Panc1 (cell line): ENCODE data around the gene ZNF593OS. TPM values are rescaled to one million over a fixed set of nuclear protein-coding genes. Genes with fewer than 3 reads are reported as not detected.

Source experiments
- ATAC-seq: fragments of 200-7000 bp; cut with Tn5 transposase; 2 replicates; pipeline ENCODE4 v1.9.1; 2020; ENCODE audit warnings: mild to moderate bottlenecking, moderate library complexity
- BruUV-seq: library from RNA; stranded (reverse); fragments of 400-500 nt; replicated peaks from 2 replicates; lab custom pipeline; 2021; lab: Mats Ljungman, UMichigan
- CTCF ChIA-PET: fragments of 300-600 bp; sonication (Branson Sonifier 250); formaldehyde crosslinking; loops from one replicate; lab custom pipeline; 2022; ENCODE audit warnings: antibody characterized with exemption; lab: Charles Lee
- POLR2A ChIA-PET: fragments of 300-600 bp; sonication (Branson Sonifier 250); formaldehyde crosslinking; loops from one replicate; lab custom pipeline; 2022; ENCODE audit warnings: antibody characterized with exemption; lab: Charles Lee
- DNase-seq: peaks from one replicate; pipeline ENCODE4 v3.0.0-alpha.2; 2010; ENCODE audit warnings: low read depth, low spot score
- H3K27ac ChIP-seq: 2 replicates; pipeline ENCODE4 v1.5.1; 2011; ENCODE audit warnings: mild to moderate bottlenecking, low read length, inconsistent platforms
- H3K27me3 ChIP-seq: fragments of 200-500 bp; sonication (Bioruptor generic); 2 replicates; pipeline ENCODE4 v1.6.0; 2014; ENCODE audit warnings: low read length, inconsistent platforms; ENCODE audit not compliant: control insufficient read depth, insufficient read depth
- H3K36me3 ChIP-seq: fragments of 200-500 bp; sonication (Bioruptor generic); 2 replicates; pipeline ENCODE4 v1.5.1; 2014; ENCODE audit warnings: inconsistent platforms, mild to moderate bottlenecking, low read length, moderate library complexity; ENCODE audit not compliant: control insufficient read depth, insufficient read depth
- H3K4me1 ChIP-seq: 2 replicates; pipeline ENCODE4 v1.5.1; 2011; ENCODE audit warnings: inconsistent platforms, mild to moderate bottlenecking, low read length, moderate library complexity; ENCODE audit not compliant: control insufficient read depth, insufficient read depth
- H3K4me3 ChIP-seq, 2 experiments: 2 replicates each; pipeline ENCODE4 v1.5.1; 2011 to 2012; ENCODE audit warnings: low read depth in 2 of 2, low read length in 2 of 2, mild to moderate bottlenecking in 2 of 2, inconsistent platforms in 1 of 2, moderate library complexity in 1 of 2
- H3K9me3 ChIP-seq: fragments of 200-500 bp; sonication (Bioruptor generic); 2 replicates; pipeline ENCODE4 v1.5.1; 2014; ENCODE audit warnings: low read depth, mild to moderate bottlenecking, inconsistent platforms, low read length, moderate library complexity; ENCODE audit not compliant: control insufficient read depth, insufficient read depth
- CTCF ChIP-seq: fragments of 450-650 bp; IDR thresholded peaks from 2 replicates; pipeline ENCODE4 v1.5.1; 2017; ENCODE audit warnings: mild to moderate bottlenecking
- POLR2AphosphoS5 ChIP-seq: IDR thresholded peaks from 2 replicates; pipeline ENCODE4 v1.6.1; 2012; ENCODE audit warnings: mild to moderate bottlenecking, low read depth, low read length, moderate library complexity
- SIN3A ChIP-seq: IDR thresholded peaks from 2 replicates; pipeline ENCODE4 v1.6.1; 2012; ENCODE audit warnings: low read depth, mild to moderate bottlenecking, low read length, moderate library complexity, borderline replicate concordance; ENCODE audit not compliant: insufficient read depth
- TCF7L2 ChIP-seq: IDR thresholded peaks from 2 replicates; pipeline ENCODE4 v1.6.1; 2011; ENCODE audit warnings: mild to moderate bottlenecking, low read depth, low read length, inconsistent platforms
- in situ Hi-C: cut with HindIII; loops from 2 replicates; pipeline ENCODE4 v1.10.0; 2016; ENCODE audit warnings: low sequenced_read_pairs, low pct_unique_long_range_greater_than_20kb
- intact Hi-C: fragments of 100-400 bp; cut with micrococcal nuclease; formaldehyde crosslinking; loops from one replicate; pipeline ENCODE4 v1.10.0; 2022; ENCODE audit not compliant: unreplicated experiment
- total RNA-seq: library from RNA; stranded (reverse); gene quantifications from one replicate; pipeline ENCODE4 v1.2.1, GENCODE V29; 2021; ENCODE audit not compliant: unreplicated experiment
- TF ChIP-seq, protein P1 (sequence below), 2 experiments: IDR thresholded peaks; 2 replicates each; pipeline ENCODE4 v1.6.1; 2011 to 2012; ENCODE audit warnings: low read depth in 2 of 2, control low read depth in 1 of 2, low read length in 1 of 2, mild to moderate bottlenecking in 1 of 2, moderate library complexity in 1 of 2; ENCODE audit not compliant: insufficient read depth in 1 of 2

Gene ZNF593OS
- total RNA-seq, 1 experiment from 2014 or later: not detected

DNA sequence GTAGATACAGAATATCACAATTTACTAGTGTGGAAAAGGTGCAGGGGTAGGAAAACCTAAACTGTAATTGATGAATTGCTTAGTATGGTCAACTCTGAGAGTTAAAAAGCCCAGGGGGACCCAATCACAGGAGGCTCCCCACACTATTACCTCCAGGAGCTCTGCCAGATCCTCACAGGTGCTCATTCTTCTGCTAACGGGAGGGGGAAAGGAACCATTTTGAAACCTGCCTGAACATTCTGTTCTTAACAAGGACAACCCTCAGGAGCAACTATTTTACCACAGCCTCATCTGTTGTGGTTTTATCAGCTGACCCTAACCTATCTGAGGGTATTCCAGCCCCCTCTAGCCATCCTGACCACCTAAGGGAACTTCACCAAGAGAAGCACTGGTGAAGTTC is 40.9 kb downstream of the ZNF593OS start:
- no TSS peak for BruUV-seq
- H3K4me1 ChIP-seq: peaks cover 10% of the 10 kb centered on the region
- no peaks in the 10 kb centered on the region for H3K36me3 ChIP-seq
- H3K9me3 ChIP-seq: no peaks in the 10 kb centered on the region
- intact Hi-C loops: no loop called here
- no peak overlapping the region for H3K27ac ChIP-seq
- H3K4me3 ChIP-seq: no peak overlapping the region
- ChIA-PET POLR2A (interaction anchor here (0.6 to 1.2 kb wide), 2 partner anchors 17 to 45 kb away, joined by 7 to 10 read pairs; no protein-coding TSS in a partner anchor), CTCF (interaction anchor here (0.6 kb wide), 1 partner anchor 8 kb away, joined by 3 read pairs; no protein-coding TSS in a partner anchor)
- ATAC-seq (no peak), DNase-seq (no peak)
- in situ Hi-C loops: no loop called here
- H3K27me3 ChIP-seq: no peaks in the 10 kb centered on the region
- TF ChIP-seq TCF7L2 (no peak), CTCF (no peak), SIN3A (no peak), POLR2AphosphoS5 (no peak)
- TF ChIP-seq, protein P1, sequence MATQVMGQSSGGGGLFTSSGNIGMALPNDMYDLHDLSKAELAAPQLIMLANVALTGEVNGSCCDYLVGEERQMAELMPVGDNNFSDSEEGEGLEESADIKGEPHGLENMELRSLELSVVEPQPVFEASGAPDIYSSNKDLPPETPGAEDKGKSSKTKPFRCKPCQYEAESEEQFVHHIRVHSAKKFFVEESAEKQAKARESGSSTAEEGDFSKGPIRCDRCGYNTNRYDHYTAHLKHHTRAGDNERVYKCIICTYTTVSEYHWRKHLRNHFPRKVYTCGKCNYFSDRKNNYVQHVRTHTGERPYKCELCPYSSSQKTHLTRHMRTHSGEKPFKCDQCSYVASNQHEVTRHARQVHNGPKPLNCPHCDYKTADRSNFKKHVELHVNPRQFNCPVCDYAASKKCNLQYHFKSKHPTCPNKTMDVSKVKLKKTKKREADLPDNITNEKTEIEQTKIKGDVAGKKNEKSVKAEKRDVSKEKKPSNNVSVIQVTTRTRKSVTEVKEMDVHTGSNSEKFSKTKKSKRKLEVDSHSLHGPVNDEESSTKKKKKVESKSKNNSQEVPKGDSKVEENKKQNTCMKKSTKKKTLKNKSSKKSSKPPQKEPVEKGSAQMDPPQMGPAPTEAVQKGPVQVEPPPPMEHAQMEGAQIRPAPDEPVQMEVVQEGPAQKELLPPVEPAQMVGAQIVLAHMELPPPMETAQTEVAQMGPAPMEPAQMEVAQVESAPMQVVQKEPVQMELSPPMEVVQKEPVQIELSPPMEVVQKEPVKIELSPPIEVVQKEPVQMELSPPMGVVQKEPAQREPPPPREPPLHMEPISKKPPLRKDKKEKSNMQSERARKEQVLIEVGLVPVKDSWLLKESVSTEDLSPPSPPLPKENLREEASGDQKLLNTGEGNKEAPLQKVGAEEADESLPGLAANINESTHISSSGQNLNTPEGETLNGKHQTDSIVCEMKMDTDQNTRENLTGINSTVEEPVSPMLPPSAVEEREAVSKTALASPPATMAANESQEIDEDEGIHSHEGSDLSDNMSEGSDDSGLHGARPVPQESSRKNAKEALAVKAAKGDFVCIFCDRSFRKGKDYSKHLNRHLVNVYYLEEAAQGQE (IDR thresholded peaks at IDR 0.05; ENCODE audit: insufficient read depth in 1 of 2, low read depth in 2 of 2, low read length in 1 of 2): no peak

DNA sequence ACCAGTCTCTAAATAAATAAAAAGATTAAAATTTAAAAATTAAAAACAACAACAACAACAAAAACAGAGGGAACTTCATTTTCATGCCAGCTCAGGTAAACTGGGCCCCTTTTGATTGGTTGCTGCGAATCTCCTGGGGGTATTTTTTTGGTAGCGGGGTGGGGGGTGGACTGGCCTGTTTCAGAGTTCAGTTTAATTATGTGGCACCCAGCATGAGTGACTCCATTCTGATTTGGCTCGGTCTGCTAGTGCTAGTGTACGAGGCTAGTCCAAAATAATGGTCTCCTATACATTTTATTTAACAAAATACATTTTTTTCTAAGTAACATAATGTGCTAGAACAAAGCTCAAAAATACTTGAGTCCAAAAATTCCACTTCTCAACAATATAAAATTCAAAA is 41.9 kb downstream of the ZNF593OS start:
- CTCF ChIA-PET: interaction anchor here (0.7 kb wide), 1 partner anchor 39 kb away, joined by 3 read pairs; no protein-coding TSS in a partner anchor
- H3K4me1 ChIP-seq: peaks cover 11% of the 10 kb centered on the region
- ATAC-seq (no peak), DNase-seq (no peak)
- in situ Hi-C loops (no loop called here), intact Hi-C loops (no loop called here)
- no peaks in the 10 kb centered on the region for H3K27me3 ChIP-seq
- no peaks in the 10 kb centered on the region for H3K9me3 ChIP-seq
- no peak overlapping the region for H3K27ac ChIP-seq
- TF ChIP-seq POLR2AphosphoS5 (no peak), TCF7L2 (no peak)
- TF ChIP-seq, protein P1 (IDR thresholded peaks at IDR 0.05; ENCODE audit: insufficient read depth in 1 of 2, low read depth in 2 of 2, low read length in 1 of 2): no peak
- no TSS peak for BruUV-seq
- no peak overlapping the region for H3K4me3 ChIP-seq
- no peaks in the 10 kb centered on the region for H3K36me3 ChIP-seq
- POLR2A ChIA-PET: interaction anchor here (0.7 to 1.2 kb wide), 2 partner anchors 17 to 23 kb away, joined by 4 to 10 read pairs; no protein-coding TSS in a partner anchor
